MM.1S (cell line): Measurements from ENCODE around the gene CNTN5.

Experiments
- DNase-seq: peaks from one replicate; pipeline ENCODE4 v3.0.0-alpha.2; 2015
- H2AFZ ChIP-seq: fragments of 300-600 bp; sonication (generic); 2 replicates; pipeline ENCODE4 v1.6.0; 2016; ENCODE audit warnings: antibody characterized with exemption, low read length
- H3F3A ChIP-seq: fragments of 300-600 bp; sonication (generic); 2 replicates; pipeline ENCODE4 v1.6.1; 2016; ENCODE audit warnings: mild to moderate bottlenecking, antibody characterized with exemption, low read length, moderate library complexity, mixed read lengths; ENCODE audit not compliant: insufficient read depth
- H3K27ac ChIP-seq: fragments of 300-600 bp; sonication (generic); 2 replicates; pipeline ENCODE4 v1.5.1; 2016; ENCODE audit warnings: mild to moderate bottlenecking, low read length
- H3K27me3 ChIP-seq: fragments of 300-600 bp; sonication (generic); replicated peaks from 2 replicates; pipeline ENCODE4 v1.6.0; 2016; ENCODE audit warnings: low read length; ENCODE audit not compliant: insufficient read depth
- H3K36me3 ChIP-seq: fragments of 300-600 bp; sonication (generic); replicated peaks from 2 replicates; pipeline ENCODE4 v1.6.1; 2016; ENCODE audit warnings: mild to moderate bottlenecking, low read length, mixed read lengths; ENCODE audit not compliant: insufficient read depth
- H3K4me1 ChIP-seq: fragments of 300-600 bp; sonication (generic); 2 replicates; pipeline ENCODE4 v1.6.1; 2016; ENCODE audit warnings: low read length, mixed read lengths
- H3K4me2 ChIP-seq: fragments of 300-600 bp; sonication (generic); 2 replicates; pipeline ENCODE4 v1.6.0; 2016; ENCODE audit warnings: low read depth, low read length
- H3K4me3 ChIP-seq: fragments of 300-600 bp; sonication (generic); 2 replicates; pipeline ENCODE4 v1.5.1; 2016; ENCODE audit warnings: low read length, mixed read lengths
- H3K79me2 ChIP-seq: fragments of 300-600 bp; sonication (generic); 2 replicates; pipeline ENCODE4 v1.6.1; 2016; ENCODE audit warnings: mixed run types, low read length, mixed read lengths
- H3K9ac ChIP-seq: fragments of 300-600 bp; sonication (generic); 2 replicates; pipeline ENCODE4 v1.6.1; 2016; ENCODE audit warnings: low read length, mixed read lengths
- H3K9me2 ChIP-seq: fragments of 300-600 bp; sonication (generic); replicated peaks from 2 replicates; pipeline ENCODE4 v1.6.1; 2016; ENCODE audit warnings: mild to moderate bottlenecking, low read length, mixed read lengths; ENCODE audit not compliant: insufficient read depth
- H3K9me3 ChIP-seq: fragments of 300-600 bp; sonication (generic); replicated peaks from 2 replicates; pipeline ENCODE4 v1.6.1; 2016; ENCODE audit warnings: mild to moderate bottlenecking, low read length, mixed read lengths; ENCODE audit not compliant: insufficient read depth
- H4K20me1 ChIP-seq: fragments of 300-600 bp; sonication (generic); 2 replicates; pipeline ENCODE4 v1.6.1; 2016; ENCODE audit warnings: mild to moderate bottlenecking, low read length, moderate library complexity, mixed read lengths; ENCODE audit not compliant: insufficient read depth
- CTCF ChIP-seq: fragments of 300-600 bp; sonication (generic); IDR thresholded peaks from 2 replicates; pipeline ENCODE4 v1.5.1; 2016; ENCODE audit warnings: antibody characterized with exemption, low read length, mixed read lengths
- EZH2 ChIP-seq: fragments of 300-600 bp; sonication (generic); optimal IDR thresholded peaks from 2 replicates; pipeline ENCODE3; 2017; ENCODE audit warnings: low read depth, mild to moderate bottlenecking, antibody characterized with exemption, low read length, mixed read lengths
- EZH2phosphoT487 ChIP-seq: fragments of 300-600 bp; sonication (generic); IDR thresholded peaks from 2 replicates; pipeline ENCODE4 v1.6.1; 2018; ENCODE audit warnings: antibody characterized with exemption, low read length

The CNTN5 gene

GRCh38 chr11:100093698-100094097 lies 1072.9 kb downstream of the CNTN5 start:
- Histone ChIP-seq H3F3A (no peaks in the 10 kb centered on the region), H3K4me3 (no peak overlapping the region), H3K9me2 (no peaks in the 10 kb centered on the region), H3K36me3 (no peaks in the 10 kb centered on the region), H3K27ac (no peak overlapping the region), H4K20me1 (no peaks in the 10 kb centered on the region), H2AFZ (no peak overlapping the region), H3K27me3 (no peaks in the 10 kb centered on the region), H3K4me2 (no peak overlapping the region), H3K4me1 (no peaks in the 10 kb centered on the region), H3K79me2 (no peaks in the 10 kb centered on the region), H3K9me3 (no peaks in the 10 kb centered on the region), H3K9ac (no peak overlapping the region)
- no peak for DNase-seq
- TF ChIP-seq EZH2phosphoT487 (no peak), CTCF (no peak), EZH2 (no peak)

GRCh38 chr11:100094121-100094865 lies 1073.5 kb downstream of the CNTN5 start:
- Histone ChIP-seq H3K27ac (no peak overlapping the region), H4K20me1 (no peaks in the 10 kb centered on the region), H3K36me3 (no peaks in the 10 kb centered on the region), H2AFZ (no peak overlapping the region), H3K4me1 (no peaks in the 10 kb centered on the region), H3K4me3 (no peak overlapping the region), H3K4me2 (no peak overlapping the region), H3K79me2 (no peaks in the 10 kb centered on the region), H3K27me3 (no peaks in the 10 kb centered on the region), H3F3A (no peaks in the 10 kb centered on the region), H3K9me3 (no peaks in the 10 kb centered on the region), H3K9me2 (no peaks in the 10 kb centered on the region), H3K9ac (no peak overlapping the region)
- TF ChIP-seq CTCF, result no peak
- TF ChIP-seq EZH2, result no peak
- TF ChIP-seq EZH2phosphoT487, result no peak
- no peak for DNase-seq

- Histone ChIP-seq H2AFZ (no peak overlapping the region), H3K36me3 (no peaks in the 10 kb centered on the region), H3K4me1 (no peaks in the 10 kb centered on the region), H3K27ac (no peak overlapping the region), H3K79me2 (no peaks in the 10 kb centered on the region), H3F3A (no peaks in the 10 kb centered on the region), H3K9me3 (no peaks in the 10 kb centered on the region), H3K27me3 (no peaks in the 10 kb centered on the region), H3K4me3 (no peak overlapping the region), H3K9me2 (no peaks in the 10 kb centered on the region), H3K4me2 (no peak overlapping the region), H3K9ac (no peak overlapping the region), H4K20me1 (no peaks in the 10 kb centered on the region)
- DNase-seq, result no peak
- TF ChIP-seq EZH2, result no peak
- TF ChIP-seq EZH2phosphoT487, result no peak
- no peak for TF ChIP-seq CTCF
Measured at GRCh38 chr11:100095809-100096208, 1075.1 kb downstream of the CNTN5 start.
